Hepatic stellate cell (primary cell): Measurements from ENCODE around the gene PUS3.
"Not testable (repeated sequence)": the region's sequence is repeated elsewhere in the genome, so short reads cannot be mapped to it uniquely, and the experiment has no call there.

Source experiments
- DNase-seq: peaks from one replicate; pipeline ENCODE4 v3.0.0; 2011; ENCODE audit warnings: low spot score

PUS3 gene

DNA sequence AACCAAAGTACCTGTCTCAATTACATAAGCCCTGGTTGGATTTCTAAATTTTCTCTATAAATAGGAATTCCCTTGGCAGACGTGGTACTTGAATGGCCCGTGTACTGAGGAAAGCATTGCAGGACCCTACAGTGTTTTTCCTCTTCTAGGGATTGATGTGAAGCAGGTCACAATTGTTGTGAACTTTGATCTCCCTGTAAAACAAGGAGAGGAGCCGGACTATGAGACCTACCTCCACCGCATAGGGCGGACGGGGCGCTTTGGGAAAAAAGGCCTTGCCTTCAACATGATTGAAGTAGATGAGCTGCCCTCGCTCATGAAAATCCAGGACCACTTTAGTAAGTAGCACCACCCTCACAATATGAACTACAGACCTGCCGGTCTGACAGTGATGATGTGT is 18.0 kb upstream of the PUS3 start:
- DNase-seq, result no peak

DNA sequence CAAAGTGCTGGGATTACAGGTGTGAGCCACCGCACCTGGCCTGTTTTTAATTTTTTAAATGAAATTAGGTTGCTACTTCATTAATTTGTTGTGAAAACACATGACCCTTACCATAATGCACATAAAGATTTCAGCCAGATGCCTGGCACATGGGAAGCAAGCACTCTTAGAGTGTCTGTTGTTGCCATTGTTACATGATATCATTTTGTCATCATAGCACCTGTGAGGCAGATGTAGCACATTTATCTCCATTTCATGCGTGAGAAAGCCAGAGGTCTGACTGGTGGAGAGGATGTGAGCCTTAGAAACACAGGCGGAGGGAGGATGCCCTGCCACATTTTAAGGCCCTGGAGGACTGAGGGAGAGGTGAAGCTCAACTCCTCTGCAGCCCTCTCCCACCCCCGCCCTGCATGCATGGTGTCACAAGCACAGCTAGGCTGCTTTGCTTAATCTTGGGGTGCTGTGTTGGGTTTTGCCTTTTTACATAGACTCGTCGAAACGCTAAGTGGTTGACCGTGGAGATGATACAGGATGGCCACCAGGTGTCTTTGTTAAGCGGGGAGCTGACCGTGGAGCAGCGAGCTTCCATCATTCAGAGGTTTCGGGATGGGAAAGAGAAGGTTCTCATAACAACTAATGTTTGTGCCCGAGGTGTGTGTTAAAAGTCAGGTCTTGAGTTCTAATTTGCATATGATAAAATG is 15.3 kb upstream of the PUS3 start:
- DNase-seq, result no peak

DNA sequence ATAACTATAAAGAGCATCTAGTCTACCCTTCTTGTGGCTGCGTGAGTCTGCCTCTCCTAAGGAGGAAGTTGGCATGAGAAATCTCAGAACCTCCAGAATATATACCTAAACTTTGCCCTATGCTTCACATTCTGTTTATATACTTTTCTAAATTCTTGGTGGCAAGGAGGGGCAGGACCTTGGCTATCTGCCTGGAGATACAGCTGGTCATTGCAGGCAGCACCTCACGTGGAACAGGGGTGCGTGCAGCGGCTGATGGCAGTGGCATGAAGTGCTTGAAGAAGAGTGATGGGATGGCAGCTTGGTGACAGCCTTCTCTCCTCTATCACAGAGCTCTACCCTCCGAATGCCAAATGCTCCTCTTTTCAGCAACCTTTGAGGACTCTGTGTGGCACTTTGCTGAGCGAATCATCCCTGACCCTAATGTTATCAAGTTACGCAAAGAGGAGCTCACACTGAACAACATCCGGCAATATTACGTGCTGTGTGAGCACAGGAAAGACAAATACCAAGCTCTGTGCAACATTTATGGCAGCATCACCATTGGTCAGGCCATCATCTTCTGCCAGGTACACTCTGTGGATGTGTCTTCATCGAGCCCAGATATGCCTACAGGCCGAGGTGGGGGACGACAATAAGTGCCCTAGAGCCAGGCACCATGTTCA is 13.8 kb upstream of the PUS3 start:
- DNase-seq, result no peak

DNA sequence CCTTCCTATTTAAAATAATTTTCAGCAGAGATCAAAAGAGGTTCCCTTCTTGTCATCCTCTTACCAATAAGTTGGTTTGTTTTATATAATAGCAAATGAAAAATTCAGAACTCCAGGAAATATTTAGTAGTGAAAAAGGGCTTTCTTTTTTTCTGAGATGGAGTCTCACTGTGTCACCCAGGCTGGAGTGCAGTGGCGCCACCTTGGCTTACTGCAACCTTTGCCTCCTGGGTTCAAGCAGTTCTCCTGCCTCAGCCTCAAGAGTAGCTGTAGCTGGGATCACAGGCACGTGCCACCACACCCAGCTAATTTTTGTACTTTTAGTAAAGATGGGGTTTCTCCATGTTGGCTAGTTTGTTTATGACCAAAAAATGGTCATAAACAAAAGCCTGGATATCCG is 11.6 kb upstream of the PUS3 start:
- not testable (repeated sequence) for DNase-seq

DNA sequence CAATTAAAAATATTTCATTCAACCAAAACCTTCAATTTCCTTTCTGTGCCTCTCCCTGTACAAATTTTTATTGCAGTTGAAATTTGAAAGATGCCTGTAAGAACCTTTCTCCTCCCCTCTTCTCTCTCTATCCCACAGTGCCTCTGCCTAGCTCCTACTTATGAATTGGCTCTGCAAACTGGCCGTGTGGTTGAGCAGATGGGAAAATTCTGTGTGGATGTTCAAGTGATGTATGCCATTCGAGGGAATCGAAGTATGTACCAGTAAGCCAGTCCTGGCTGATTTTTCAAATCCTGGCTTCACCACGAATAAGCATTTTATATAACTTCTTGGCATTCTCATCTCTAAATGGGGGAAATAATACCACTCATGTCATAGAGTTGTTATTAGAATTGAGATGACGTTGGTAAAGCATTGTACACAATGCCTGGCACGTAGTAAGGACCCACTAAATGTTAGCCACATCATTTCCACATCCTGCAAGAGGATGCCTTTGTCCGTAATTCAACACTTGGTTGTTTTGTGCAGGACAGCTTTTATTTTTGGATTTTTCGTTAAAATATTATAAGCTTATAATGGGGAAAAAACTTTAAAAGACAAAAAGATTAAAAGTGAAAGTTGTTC is 7.3 kb upstream of the PUS3 start:
- no peak for DNase-seq

DNA sequence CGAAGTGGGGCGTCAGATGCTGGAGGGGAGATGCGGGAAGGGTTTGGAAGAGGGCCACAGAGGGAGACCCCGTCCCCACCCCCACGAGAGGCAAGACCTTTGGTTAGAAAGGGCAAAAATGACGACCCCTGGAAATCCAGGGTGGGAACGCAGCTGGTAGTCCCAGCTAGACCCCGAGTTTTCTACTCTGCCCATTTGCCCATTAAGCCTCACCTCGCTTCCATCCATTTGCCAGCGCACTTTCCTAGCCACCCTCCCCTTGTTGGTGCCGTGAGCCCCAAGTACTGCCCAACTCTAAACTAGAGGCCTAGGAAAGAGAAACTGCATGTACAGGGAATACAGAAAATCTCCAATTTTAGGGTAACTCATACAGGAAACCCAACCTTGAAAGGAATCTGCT is 1.7 kb upstream of the PUS3 start:
- no peak for DNase-seq

DNA sequence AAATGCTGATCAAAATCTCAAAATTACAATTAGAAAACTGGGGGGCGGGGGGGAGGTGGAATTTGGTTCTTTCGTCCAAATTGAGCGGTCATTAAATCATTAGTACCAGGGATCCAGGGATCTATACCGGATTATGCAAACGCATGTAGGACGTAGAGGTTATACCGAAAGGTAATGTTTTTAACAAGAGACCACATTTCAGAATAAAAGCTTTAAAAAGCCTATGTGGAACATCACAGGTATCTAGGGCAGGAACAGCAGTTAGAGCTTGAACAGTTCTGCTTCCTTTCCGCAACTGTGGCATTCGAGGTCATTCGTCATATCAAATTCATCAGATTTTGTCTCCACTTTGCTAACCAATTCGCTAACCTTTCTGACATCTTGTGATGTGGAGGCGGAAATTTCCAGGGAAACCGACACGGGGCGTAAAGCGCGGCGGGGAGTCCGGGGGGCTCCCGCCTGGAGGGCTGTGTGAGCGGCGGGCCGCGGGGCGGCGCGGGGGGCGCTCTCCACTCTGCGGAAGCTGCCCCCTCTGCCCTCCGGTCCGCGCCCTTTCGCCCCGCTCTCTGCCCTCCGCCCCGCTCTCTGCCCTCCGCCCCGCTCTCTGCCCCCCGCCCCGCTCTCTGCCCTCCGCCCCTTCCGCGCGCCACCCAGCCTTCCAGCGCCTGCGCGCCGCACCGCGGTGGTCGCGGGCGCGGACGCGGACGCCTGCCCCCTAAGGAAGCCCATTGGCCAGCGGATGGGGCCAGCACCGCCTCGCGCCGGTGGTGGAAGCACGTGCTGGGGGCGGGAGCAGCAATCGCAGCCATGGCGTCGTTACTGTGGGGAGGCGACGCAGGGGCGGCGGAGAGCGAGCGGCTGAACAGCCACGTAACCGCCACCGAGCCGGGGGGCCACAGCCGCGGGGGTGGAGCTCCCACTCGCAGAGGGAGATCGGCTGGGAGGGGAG is 979 bp upstream of the PUS3 start, which contains the start of gene DDX25:
Gene DDX25, plus strand, starts transcription at position 798 of the 949 bp plus-strand sequence. Its CDS starts 10 bp downstream, at position 808.
- DNase-seq, result no peak

DNA sequence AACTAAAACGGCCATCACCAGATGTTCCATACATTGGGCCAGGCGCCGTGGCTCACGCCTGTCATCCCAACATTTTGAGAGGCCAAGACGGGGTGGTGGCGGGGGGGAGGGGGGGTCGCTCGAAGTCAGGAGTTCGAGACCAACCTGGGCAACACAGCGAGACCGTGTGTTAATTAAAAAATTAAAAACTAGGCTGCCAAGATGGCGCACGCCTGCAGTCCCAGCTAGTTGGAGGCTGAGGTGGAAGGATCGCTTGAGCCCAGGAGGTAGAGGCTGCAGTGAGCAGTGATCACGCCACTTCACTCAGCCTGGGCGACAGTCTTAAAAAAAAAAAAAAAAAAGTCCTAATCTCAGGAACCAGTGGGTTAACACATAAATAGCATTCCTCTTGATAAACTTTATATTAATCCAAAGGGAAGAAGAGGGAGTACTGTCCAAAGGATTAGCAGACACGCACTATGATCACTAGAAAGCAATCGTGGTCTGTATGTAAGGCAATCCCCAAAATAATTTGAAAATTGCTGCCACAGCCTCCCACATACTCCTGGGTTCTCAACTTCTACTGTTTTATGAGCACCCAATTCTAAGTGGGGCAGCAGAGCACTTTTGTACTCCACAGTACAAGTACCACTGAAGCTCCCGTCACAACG is 604 bp downstream of the PUS3 start:
- DNase-seq, result peak; percentile 6

DNA sequence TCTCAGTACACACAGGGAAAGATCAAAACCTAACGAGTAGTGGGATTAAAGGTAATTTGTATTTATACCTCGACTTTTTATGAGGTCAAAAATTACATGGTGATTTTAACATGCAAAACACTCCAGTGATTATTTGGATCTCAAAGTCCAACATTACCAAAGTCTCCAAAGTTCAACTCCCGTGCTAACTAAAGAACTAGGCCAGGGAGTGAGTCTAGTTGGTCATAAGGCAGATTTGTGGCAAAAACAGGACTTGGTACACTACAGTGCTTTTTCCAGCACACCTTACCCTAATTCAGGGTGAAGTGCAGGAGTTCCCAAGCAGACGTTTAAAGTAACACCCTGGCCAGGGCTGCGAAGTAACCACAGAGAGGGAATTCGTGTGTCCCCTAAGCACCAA is 1.1 kb downstream of the PUS3 start:
- no peak for DNase-seq

DNA sequence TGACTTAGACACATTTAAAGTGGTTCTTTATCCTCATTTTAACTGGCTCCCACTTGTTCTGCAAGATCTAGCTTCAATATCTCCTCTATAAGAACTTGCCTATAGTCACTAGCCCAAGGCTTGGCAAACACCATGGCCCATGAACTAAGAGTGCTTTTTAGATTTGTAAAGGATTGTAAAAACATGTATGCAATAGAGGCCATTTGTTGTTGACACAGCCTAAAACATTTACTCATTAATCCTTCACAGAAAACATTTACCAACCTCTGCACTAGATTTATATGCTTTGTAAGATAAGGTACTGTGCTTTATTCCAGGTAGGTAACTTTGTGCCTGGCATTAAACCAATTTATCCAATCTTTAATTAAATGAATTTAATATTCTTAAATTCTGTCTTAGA is 10.0 kb downstream of the PUS3 start:
- no peak for DNase-seq

DNA sequence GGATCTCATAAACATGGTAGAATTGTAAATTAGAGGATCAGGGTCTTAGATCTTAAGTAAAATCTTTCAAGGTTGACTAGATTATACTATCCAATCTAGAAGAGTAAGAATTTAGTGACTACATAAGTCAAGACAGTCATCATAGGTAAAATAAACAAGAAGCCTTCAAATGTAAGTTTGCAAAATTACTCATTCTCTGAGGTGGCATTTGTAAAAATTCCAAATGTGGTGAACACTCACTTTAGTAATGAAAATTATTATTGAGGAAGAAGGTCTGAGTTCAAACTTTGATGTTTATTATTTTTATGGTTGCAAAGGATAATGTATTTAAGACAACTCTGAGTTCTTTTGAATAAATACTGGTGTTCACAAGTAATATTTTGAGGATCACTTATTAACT is 10.9 kb downstream of the PUS3 start:
- peak; percentile 11 for DNase-seq

DNA sequence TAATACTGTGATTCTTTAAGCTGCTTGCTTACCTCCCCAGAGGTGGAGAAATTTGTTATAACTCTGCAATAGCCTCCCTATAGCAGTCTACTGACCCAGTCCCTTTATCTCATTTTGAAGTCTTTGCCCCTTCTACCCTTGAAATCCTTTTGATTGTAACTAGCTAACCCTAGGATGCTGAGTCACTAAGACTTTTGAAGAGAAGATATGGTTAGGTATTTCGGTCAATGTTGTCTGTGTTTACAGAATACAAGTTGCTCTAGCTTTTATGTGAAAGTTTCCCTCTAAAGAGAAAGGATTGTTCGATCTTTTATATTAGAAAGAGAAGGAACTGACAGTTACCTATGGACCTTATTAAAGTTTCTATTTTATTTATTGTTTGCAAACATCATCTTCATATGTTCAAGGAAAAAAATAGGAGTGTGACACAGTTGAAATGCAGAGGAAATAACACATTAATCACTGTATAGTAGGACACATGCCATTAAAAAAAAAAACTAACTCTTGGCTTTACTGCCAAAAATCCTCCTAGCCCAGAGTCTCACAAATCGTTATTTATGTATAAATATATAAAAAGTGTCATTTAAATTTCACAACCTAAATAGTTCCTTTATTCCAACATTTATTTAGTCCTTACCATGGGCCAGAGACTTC is 12.4 kb downstream of the PUS3 start:
- DNase-seq, result no peak

DNA sequence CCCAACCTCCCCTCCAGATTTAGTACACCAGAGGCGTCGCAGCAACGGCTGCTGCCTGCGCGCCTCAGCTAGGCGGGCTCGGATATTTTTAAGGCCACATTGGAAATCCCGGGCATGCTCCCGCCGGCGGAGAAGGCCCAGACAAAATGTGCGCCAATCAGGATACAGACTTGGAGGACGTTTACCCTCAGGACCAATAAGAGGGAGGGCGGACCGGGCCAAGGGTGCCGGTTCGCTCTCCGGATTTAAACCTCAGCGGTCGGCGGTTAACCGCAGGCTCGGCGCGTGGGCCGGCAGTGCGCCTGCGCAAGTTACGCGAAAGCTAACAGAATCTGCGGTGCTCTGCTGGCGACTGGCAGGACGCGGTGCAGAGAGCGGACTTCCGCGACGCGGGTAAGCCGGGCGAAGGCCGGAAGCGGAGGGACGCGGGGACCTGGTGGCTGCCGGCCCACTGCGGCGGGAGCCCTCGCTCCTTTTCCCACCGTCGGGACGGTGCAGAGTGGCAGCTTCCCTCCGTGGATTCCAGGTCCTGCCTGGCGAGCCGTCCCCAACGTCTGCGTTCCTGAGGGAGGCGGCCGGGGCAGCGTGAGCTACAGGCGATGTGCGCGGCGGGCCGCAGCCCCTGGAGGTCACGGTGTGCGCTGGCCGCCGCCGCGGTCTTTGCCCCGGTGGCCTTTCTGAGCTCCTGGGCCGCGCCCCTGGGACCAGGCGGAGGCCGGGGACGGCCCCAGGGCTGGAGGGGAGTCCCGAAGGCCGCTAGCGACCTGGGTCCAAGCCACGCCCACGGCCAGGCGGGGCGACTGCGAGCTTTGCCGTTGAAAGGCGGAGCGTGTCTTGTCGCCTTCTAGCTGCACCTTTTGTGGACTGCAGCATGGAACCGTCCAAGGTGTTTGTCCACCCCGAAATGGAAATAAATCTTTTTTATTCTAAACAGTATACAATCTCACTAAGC is 15.4 kb downstream of the PUS3 start, which contains the start of gene HYLS1:
Gene HYLS1, plus strand, starts transcription at position 296 of the 952 bp plus-strand sequence. CDS start 11,701 bp downstream, outside the sequence.
- peak; percentile 98 for DNase-seq

DNA sequence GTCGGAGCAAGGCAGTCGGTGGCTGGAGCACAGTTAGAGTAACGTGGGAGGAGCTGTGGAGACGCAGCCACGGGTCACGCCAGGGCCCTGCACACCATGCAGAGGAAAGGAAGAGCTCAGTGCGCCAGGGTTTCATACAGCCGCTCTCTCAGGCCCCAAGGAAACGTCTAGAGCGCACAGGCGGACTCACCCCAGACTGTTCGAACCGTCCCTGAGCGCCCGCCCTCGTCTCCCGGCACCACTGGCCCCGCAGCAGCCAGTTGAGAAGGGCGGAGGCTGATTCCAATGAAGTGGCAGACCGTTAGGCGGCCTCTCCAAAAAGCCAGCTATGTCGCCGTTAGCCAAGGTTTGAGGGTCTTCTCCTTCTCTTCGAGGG is 16.0 kb downstream of the PUS3 start:
- peak; percentile 33 for DNase-seq

DNA sequence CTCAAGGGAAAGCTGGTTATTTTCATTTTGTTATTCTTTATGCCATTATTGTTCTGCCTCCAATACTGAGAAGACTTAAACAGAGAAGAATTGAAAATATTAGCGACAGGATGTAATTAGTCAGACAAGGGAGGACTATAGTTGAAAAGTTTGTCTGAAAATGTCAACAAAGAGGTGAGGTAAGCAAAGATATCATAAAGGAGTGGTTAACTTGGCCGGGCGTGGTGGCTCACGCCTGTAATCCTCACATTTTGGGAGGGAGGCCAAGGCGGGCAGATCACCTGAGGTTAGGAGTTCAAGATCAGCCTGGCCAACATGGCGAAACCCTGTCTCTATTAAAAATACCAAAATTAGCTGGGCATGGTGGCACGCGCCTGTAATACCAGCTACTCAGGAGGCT is 19.6 kb downstream of the PUS3 start:
- DNase-seq, result no peak

DNA sequence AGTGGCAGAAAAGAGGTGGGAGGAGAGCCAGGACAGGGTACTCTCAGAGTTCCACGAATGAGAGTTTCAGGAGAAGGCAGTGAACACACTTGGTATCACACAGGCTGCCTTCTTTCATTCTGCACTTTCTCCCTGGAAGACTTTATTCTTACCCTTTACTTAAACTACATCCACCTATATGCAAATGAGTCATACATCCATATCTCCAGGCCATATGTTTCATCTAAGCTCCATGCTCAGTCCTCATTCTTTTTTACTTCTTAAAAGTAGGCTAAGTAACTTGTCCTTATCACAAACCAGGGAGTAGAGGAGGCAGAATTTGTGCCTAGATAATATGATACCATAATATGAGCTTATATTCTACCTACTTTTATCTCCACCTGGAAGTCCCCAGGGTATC is 21.7 kb downstream of the PUS3 start:
- no peak for DNase-seq

DNA sequence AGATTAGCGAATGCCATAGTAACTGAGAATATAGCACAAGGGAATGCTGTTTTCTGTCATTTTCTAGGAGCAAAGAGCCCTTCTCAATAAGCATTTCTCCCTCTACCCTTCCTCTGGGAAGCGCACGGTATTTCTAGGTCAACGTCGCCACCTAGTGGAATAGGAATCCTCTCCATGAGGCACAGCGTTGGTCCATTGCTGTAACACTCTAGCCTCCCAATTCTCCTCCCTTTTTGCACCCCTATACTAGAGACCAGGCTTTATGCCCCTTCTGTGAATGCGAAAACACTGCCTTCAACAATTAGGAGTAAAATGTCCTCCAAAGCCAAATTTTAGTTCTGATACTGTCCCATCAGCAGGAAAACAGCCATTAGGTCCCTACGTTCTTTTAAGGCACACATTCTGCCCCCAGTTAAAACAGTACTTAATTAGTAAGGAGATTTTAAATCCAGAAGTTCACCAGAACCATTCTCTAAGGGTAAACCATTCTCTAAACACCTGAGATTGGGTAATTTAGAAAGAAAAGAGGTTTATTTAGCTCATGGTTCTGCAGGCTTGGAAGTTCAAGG is 28.4 kb downstream of the PUS3 start:
- DNase-seq, result peak; percentile 68

DNA sequence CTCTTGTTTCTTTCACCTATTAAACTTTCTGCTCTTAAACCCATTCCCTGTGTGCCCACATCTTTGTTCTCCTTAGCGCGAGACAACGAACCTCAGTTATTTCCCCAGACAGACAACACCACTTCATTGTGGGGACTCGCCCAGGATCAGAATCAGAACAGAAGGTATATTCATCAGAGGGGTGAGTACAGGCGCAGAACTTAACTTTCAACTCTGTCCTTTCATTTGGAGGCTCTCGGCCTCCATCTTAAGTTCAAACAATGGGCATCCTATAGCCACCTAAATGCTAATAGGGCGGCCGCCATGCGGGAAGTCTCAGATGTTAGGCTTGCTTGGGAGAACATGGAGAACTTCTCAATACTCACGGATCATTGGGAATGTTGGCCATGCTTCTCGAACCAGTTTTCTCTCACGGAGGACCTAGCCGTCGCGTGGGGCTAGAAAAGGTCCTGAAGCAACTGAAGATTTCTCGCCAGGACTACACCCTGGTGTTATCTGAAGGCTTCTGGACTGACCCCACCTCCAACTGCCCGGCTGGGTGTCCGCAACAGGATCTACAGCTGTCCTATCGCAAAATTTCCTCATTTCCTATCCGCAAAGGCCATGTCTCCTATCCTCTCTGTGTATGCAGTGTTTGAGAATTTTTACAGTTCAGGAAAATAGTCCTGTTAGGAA is 29.0 kb downstream of the PUS3 start:
- no peak for DNase-seq

DNA sequence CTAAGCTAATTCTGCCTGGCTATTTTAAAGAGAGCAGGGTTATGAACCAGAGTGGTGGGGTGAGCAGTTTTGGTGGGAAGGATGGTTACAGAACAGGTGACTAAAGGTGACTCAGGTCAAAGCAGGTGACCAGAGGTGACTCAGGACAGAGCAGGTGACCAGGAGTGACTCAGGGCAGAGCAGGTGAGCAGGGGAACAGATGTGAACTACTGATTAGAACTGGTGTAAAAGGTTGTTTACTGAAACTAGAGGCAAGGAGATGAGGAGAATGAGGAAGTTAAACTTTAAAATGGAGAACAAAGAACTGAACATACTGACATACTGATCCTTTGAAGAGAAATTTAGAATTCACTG is 30.9 kb downstream of the PUS3 start:
- DNase-seq, result no peak
